WTC11 (cell line): ENCODE measurements around the gene MCF2L. TPM values are rescaled to one million over a fixed set of nuclear protein-coding genes. Genes with fewer than 3 reads are reported as not detected.

Source experiments
- ATAC-seq: fragments of 200-7000 bp; cut with Tn5 transposase; 2 replicates; pipeline ENCODE4 v1.10.0; 2021; ENCODE audit warnings: mild to moderate bottlenecking, moderate library complexity
- CTCF ChIA-PET: fragments of 300-600 bp; sonication (Branson Sonifier 250); formaldehyde crosslinking; loops from one replicate; lab custom pipeline; 2021; ENCODE audit warnings: antibody characterized with exemption; lab: Charles Lee
- POLR2A ChIA-PET: fragments of 350-600 bp; sonication (Branson Sonifier 250); formaldehyde crosslinking; loops from one replicate; lab custom pipeline; 2021; ENCODE audit warnings: antibody characterized with exemption; lab: Charles Lee
- DNase-seq: peaks from one replicate; pipeline ENCODE4 v3.0.0; 2021; ENCODE audit warnings: low spot score
- H3K27ac Mint-ChIP-seq: 2 replicates; pipeline ENCODE4 v1.8.0; 2021; ENCODE audit warnings: mixed read lengths
- H3K27me3 Mint-ChIP-seq: 2 replicates; pipeline ENCODE4 v1.8.0; 2021; ENCODE audit warnings: low read depth, mild to moderate bottlenecking, moderate library complexity, mixed read lengths
- H3K36me3 Mint-ChIP-seq: 2 replicates; pipeline ENCODE4 v1.8.0; 2021; ENCODE audit warnings: mixed read lengths
- H3K4me1 Mint-ChIP-seq: 2 replicates; pipeline ENCODE4 v1.8.0; 2022; ENCODE audit warnings: mixed read lengths
- H3K4me3 Mint-ChIP-seq: 2 replicates; pipeline ENCODE4 v1.8.0; 2021; ENCODE audit warnings: mild to moderate bottlenecking, moderate library complexity, mixed read lengths
- H3K9me3 Mint-ChIP-seq: 2 replicates; pipeline ENCODE4 v1.8.0; 2021; ENCODE audit warnings: mixed read lengths
- GTF2I ChIP-seq: fragments of 250-450 bp; sonication (Bioruptor Pico); conservative IDR thresholded peaks from 2 replicates; pipeline ENCODE4 v1.4.0; 2021; ENCODE audit warnings: mild to moderate bottlenecking
- JUN ChIP-seq: sonication (generic); formaldehyde crosslinking; IDR thresholded peaks from 2 replicates; pipeline ENCODE4 v1.8.0; 2023; ENCODE audit warnings: mild to moderate bottlenecking, missing genetic modification reagents
- KAT7 ChIP-seq: sonication (generic); formaldehyde crosslinking; IDR thresholded peaks from 2 replicates; pipeline ENCODE4 v1.8.1; 2023; ENCODE audit warnings: missing genetic modification reagents, mild to moderate bottlenecking, borderline replicate concordance
- MYBL2 ChIP-seq: sonication (generic); formaldehyde crosslinking; IDR thresholded peaks from 2 replicates; pipeline ENCODE4 v1.8.1; 2023; ENCODE audit warnings: mild to moderate bottlenecking, moderate library complexity, missing genetic modification reagents
- NFATC4 ChIP-seq: fragments of 250-450 bp; sonication (Bioruptor Pico); IDR thresholded peaks from 2 replicates; pipeline ENCODE4 v1.9.0; 2021; ENCODE audit warnings: mild to moderate bottlenecking
- NFE2L1 ChIP-seq: sonication (generic); formaldehyde crosslinking; IDR thresholded peaks from 2 replicates; pipeline ENCODE4 v1.8.1; 2023; ENCODE audit warnings: missing genetic modification reagents
- NFYB ChIP-seq: sonication (generic); formaldehyde crosslinking; conservative IDR thresholded peaks from 2 replicates; pipeline ENCODE4 v1.8.0; 2022; ENCODE audit warnings: low read depth, missing genetic modification reagents
- RORB ChIP-seq: fragments of 250-450 bp; sonication (Bioruptor Pico); IDR thresholded peaks from 2 replicates; pipeline ENCODE4 v1.9.0; 2021; ENCODE audit warnings: mild to moderate bottlenecking
- TCF7 ChIP-seq: sonication (generic); formaldehyde crosslinking; IDR thresholded peaks from 2 replicates; pipeline ENCODE4 v1.8.0; 2022; ENCODE audit warnings: mild to moderate bottlenecking, low read depth, missing genetic modification reagents, moderate library complexity
- ZNF232 ChIP-seq: sonication (generic); formaldehyde crosslinking; IDR thresholded peaks from 2 replicates; pipeline ENCODE4 v1.8.0; 2022; ENCODE audit warnings: mild to moderate bottlenecking, missing genetic modification reagents
- ZNF423 ChIP-seq: fragments of 250-450 bp; sonication (Bioruptor Pico); IDR thresholded peaks from 2 replicates; pipeline ENCODE4 v2.1.2; 2022; ENCODE audit warnings: mild to moderate bottlenecking, moderate library complexity
- ZNF671 ChIP-seq: fragments of 250-450 bp; sonication (Bioruptor Pico); IDR thresholded peaks from 2 replicates; pipeline ENCODE4 v1.8.0; 2021; ENCODE audit warnings: mild to moderate bottlenecking
- total RNA-seq: library from RNA; stranded (reverse); gene quantifications from 3 replicates; pipeline ENCODE4 v1.2.3, GENCODE V29; 2021
- TF ChIP-seq, protein P1 (sequence below): sonication (generic); formaldehyde crosslinking; IDR thresholded peaks from 2 replicates; pipeline ENCODE4 v1.8.0; 2022; ENCODE audit warnings: mild to moderate bottlenecking, missing genetic modification reagents
- TF ChIP-seq, protein P2 (sequence below): sonication (generic); formaldehyde crosslinking; IDR thresholded peaks from 2 replicates; pipeline ENCODE4 v1.8.1; 2022; ENCODE audit warnings: mild to moderate bottlenecking, missing genetic modification reagents, moderate library complexity, borderline replicate concordance
- TF ChIP-seq, protein P3 (sequence below): sonication (generic); formaldehyde crosslinking; IDR thresholded peaks from 2 replicates; pipeline ENCODE4 v1.8.0; 2023; ENCODE audit warnings: missing genetic modification reagents
- TF ChIP-seq, protein P4 (sequence below): fragments of 250-450 bp; sonication (Bioruptor Pico); IDR thresholded peaks from 2 replicates; pipeline ENCODE4 v1.8.0; 2021; ENCODE audit warnings: mild to moderate bottlenecking
- TF ChIP-seq, protein P5 (sequence below): sonication (generic); formaldehyde crosslinking; IDR thresholded peaks from 2 replicates; pipeline ENCODE4 v1.8.1; 2023; ENCODE audit warnings: mild to moderate bottlenecking, missing genetic modification reagents, borderline replicate concordance
- TF ChIP-seq, protein P6 (sequence below): sonication (generic); formaldehyde crosslinking; conservative IDR thresholded peaks from 2 replicates; pipeline ENCODE4 v1.8.1; 2022; ENCODE audit warnings: mild to moderate bottlenecking, missing genetic modification reagents
- TF ChIP-seq, protein P7 (sequence below): sonication (generic); formaldehyde crosslinking; IDR thresholded peaks from 2 replicates; pipeline ENCODE4 v1.8.1; 2023; ENCODE audit warnings: mild to moderate bottlenecking, missing genetic modification reagents, moderate library complexity
- TF ChIP-seq, protein P8 (sequence below): fragments of 200-600 bp; IDR thresholded peaks from 2 replicates; pipeline ENCODE4 v1.8.0; 2022; ENCODE audit warnings: antibody characterized with exemption
- TF ChIP-seq, protein P9 (sequence below): sonication (generic); formaldehyde crosslinking; IDR thresholded peaks from 2 replicates; pipeline ENCODE4 v1.8.1; 2023; ENCODE audit warnings: mild to moderate bottlenecking, missing genetic modification reagents

MCF2L gene
- total RNA-seq, 1 experiment from 2014 or later = 34.8 TPM

DNA sequence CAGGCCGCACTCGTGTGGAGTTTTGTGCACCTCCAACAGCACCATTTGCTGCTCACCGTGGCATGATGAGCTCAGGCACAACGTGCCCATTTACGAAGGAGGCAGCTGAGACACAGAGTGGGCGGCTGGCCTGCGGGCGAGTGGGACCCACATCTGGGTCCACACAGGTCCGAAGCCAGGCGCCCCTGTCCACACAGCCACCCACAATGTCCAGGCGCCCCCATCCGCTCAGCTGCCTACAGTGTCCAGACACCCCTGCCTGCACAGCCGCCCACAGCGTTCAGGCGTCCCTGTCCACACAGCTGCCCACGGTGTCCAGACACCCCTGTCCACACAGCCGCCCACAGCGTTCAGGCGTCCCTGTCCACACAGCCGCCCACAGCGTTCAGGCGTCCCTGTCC is 94.1 kb downstream of the MCF2L start (continued):
- TF ChIP-seq, protein P1, sequence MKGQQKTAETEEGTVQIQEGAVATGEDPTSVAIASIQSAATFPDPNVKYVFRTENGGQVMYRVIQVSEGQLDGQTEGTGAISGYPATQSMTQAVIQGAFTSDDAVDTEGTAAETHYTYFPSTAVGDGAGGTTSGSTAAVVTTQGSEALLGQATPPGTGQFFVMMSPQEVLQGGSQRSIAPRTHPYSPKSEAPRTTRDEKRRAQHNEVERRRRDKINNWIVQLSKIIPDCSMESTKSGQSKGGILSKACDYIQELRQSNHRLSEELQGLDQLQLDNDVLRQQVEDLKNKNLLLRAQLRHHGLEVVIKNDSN (CRISPR knock-in tag) = no peak
- TF ChIP-seq NFYB (no peak), KAT7 (CRISPR knock-in tag) (no peak), NFE2L1 (CRISPR knock-in tag) (no peak), RORB (CRISPR knock-in tag) (no peak), JUN (CRISPR knock-in tag) (no peak)
- TF ChIP-seq, protein P2, sequence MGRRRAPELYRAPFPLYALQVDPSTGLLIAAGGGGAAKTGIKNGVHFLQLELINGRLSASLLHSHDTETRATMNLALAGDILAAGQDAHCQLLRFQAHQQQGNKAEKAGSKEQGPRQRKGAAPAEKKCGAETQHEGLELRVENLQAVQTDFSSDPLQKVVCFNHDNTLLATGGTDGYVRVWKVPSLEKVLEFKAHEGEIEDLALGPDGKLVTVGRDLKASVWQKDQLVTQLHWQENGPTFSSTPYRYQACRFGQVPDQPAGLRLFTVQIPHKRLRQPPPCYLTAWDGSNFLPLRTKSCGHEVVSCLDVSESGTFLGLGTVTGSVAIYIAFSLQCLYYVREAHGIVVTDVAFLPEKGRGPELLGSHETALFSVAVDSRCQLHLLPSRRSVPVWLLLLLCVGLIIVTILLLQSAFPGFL (CRISPR knock-in tag) = no peak
- TF ChIP-seq, protein P3, sequence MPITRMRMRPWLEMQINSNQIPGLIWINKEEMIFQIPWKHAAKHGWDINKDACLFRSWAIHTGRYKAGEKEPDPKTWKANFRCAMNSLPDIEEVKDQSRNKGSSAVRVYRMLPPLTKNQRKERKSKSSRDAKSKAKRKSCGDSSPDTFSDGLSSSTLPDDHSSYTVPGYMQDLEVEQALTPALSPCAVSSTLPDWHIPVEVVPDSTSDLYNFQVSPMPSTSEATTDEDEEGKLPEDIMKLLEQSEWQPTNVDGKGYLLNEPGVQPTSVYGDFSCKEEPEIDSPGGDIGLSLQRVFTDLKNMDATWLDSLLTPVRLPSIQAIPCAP (CRISPR knock-in tag) = no peak
- TF ChIP-seq, protein P4, sequence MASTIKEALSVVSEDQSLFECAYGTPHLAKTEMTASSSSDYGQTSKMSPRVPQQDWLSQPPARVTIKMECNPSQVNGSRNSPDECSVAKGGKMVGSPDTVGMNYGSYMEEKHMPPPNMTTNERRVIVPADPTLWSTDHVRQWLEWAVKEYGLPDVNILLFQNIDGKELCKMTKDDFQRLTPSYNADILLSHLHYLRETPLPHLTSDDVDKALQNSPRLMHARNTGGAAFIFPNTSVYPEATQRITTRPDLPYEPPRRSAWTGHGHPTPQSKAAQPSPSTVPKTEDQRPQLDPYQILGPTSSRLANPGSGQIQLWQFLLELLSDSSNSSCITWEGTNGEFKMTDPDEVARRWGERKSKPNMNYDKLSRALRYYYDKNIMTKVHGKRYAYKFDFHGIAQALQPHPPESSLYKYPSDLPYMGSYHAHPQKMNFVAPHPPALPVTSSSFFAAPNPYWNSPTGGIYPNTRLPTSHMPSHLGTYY (CRISPR knock-in tag) = no peak
- TF ChIP-seq, protein P5, sequence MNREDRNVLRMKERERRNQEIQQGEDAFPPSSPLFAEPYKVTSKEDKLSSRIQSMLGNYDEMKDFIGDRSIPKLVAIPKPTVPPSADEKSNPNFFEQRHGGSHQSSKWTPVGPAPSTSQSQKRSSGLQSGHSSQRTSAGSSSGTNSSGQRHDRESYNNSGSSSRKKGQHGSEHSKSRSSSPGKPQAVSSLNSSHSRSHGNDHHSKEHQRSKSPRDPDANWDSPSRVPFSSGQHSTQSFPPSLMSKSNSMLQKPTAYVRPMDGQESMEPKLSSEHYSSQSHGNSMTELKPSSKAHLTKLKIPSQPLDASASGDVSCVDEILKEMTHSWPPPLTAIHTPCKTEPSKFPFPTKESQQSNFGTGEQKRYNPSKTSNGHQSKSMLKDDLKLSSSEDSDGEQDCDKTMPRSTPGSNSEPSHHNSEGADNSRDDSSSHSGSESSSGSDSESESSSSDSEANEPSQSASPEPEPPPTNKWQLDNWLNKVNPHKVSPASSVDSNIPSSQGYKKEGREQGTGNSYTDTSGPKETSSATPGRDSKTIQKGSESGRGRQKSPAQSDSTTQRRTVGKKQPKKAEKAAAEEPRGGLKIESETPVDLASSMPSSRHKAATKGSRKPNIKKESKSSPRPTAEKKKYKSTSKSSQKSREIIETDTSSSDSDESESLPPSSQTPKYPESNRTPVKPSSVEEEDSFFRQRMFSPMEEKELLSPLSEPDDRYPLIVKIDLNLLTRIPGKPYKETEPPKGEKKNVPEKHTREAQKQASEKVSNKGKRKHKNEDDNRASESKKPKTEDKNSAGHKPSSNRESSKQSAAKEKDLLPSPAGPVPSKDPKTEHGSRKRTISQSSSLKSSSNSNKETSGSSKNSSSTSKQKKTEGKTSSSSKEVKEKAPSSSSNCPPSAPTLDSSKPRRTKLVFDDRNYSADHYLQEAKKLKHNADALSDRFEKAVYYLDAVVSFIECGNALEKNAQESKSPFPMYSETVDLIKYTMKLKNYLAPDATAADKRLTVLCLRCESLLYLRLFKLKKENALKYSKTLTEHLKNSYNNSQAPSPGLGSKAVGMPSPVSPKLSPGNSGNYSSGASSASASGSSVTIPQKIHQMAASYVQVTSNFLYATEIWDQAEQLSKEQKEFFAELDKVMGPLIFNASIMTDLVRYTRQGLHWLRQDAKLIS (CRISPR knock-in tag) = no peak
- TF ChIP-seq, protein P6, sequence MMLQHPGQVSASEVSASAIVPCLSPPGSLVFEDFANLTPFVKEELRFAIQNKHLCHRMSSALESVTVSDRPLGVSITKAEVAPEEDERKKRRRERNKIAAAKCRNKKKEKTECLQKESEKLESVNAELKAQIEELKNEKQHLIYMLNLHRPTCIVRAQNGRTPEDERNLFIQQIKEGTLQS = no peak

DNA sequence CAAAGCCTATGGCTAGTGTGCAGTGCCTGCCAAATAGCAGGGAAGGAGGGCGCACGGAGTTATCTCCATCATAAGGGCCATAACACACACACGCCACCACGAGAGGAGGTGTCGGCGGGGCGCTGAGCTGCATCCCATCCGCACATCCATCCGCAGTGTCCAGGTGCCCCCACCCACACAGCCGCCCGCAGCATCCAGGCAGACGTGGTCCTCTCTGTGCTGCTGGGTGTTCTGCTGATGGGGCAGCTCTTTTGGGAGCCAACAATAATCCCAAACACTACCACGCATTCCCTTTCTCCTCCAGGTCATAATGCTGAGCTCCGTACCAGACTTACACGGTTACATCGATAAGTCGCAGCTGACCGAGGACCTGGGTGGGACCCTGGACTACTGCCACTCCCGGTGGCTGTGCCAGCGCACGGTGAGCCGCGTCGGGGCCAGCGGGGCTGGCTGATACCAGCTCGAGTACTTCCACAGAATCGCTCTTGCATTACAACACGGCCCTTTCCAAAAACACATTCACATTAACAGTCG is 95.1 kb downstream of the MCF2L start:
- H3K36me3 Mint-ChIP-seq = peaks cover 3% of the 10 kb centered on the region
- POLR2A ChIA-PET = no interaction called here
- H3K9me3 Mint-ChIP-seq = no peaks in the 10 kb centered on the region
- TF ChIP-seq ZNF671 (CRISPR knock-in tag) (no peak), MYBL2 (CRISPR knock-in tag) (no peak), ZNF232 (CRISPR knock-in tag) (no peak), NFYB (no peak), NFATC4 (no peak), GTF2I (CRISPR knock-in tag) (no peak), ZNF423 (CRISPR knock-in tag) (no peak), TCF7 (CRISPR knock-in tag) (no peak)
- TF ChIP-seq, protein P7, sequence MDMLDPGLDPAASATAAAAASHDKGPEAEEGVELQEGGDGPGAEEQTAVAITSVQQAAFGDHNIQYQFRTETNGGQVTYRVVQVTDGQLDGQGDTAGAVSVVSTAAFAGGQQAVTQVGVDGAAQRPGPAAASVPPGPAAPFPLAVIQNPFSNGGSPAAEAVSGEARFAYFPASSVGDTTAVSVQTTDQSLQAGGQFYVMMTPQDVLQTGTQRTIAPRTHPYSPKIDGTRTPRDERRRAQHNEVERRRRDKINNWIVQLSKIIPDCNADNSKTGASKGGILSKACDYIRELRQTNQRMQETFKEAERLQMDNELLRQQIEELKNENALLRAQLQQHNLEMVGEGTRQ (CRISPR knock-in tag) = no peak
- TF ChIP-seq, protein P8, sequence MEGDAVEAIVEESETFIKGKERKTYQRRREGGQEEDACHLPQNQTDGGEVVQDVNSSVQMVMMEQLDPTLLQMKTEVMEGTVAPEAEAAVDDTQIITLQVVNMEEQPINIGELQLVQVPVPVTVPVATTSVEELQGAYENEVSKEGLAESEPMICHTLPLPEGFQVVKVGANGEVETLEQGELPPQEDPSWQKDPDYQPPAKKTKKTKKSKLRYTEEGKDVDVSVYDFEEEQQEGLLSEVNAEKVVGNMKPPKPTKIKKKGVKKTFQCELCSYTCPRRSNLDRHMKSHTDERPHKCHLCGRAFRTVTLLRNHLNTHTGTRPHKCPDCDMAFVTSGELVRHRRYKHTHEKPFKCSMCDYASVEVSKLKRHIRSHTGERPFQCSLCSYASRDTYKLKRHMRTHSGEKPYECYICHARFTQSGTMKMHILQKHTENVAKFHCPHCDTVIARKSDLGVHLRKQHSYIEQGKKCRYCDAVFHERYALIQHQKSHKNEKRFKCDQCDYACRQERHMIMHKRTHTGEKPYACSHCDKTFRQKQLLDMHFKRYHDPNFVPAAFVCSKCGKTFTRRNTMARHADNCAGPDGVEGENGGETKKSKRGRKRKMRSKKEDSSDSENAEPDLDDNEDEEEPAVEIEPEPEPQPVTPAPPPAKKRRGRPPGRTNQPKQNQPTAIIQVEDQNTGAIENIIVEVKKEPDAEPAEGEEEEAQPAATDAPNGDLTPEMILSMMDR = no peak
- TF ChIP-seq, protein P9, sequence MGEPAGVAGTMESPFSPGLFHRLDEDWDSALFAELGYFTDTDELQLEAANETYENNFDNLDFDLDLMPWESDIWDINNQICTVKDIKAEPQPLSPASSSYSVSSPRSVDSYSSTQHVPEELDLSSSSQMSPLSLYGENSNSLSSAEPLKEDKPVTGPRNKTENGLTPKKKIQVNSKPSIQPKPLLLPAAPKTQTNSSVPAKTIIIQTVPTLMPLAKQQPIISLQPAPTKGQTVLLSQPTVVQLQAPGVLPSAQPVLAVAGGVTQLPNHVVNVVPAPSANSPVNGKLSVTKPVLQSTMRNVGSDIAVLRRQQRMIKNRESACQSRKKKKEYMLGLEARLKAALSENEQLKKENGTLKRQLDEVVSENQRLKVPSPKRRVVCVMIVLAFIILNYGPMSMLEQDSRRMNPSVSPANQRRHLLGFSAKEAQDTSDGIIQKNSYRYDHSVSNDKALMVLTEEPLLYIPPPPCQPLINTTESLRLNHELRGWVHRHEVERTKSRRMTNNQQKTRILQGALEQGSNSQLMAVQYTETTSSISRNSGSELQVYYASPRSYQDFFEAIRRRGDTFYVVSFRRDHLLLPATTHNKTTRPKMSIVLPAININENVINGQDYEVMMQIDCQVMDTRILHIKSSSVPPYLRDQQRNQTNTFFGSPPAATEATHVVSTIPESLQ (CRISPR knock-in tag) = no peak
- TF ChIP-seq, protein P1 (CRISPR knock-in tag) = no peak
- H3K27me3 Mint-ChIP-seq = no peaks in the 10 kb centered on the region
- DNase-seq = no peak
- CTCF ChIA-PET = interaction anchor here (1.0 to 2.5 kb wide), 2 partner anchors 22 to 35 kb away, joined by 3 to 9 read pairs; no protein-coding TSS in a partner anchor
- peak overlapping the region; percentile 55; the same call in 1 of the 2 replicates for H3K27ac Mint-ChIP-seq
- ATAC-seq = no peak
- H3K4me1 Mint-ChIP-seq = peaks cover 3% of the 10 kb centered on the region; the same call in 1 of the 2 replicates
- no peak overlapping the region for H3K4me3 Mint-ChIP-seq
